GM12801 (cell line): ENCODE results near the gene NOM1.

Experiments used
- CTCF ChIP-seq: IDR thresholded peaks from one replicate; pipeline ENCODE4 v1.5.1; 2011; ENCODE audit warnings: control low read depth; ENCODE audit not compliant: insufficient read length; ENCODE audit errors: extremely low read depth

Gene NOM1

GRCh38 chr7:156954941-156955340 lies 5.4 kb downstream of the NOM1 start:
- no peak for TF ChIP-seq CTCF

GRCh38 chr7:156956727-156957126 lies 7.2 kb downstream of the NOM1 start:
- no peak for TF ChIP-seq CTCF

GRCh38 chr7:156962145-156962544 lies 12.6 kb downstream of the NOM1 start:
- TF ChIP-seq CTCF = no peak

- no peak for TF ChIP-seq CTCF
These were observed 13.4 kb downstream of the NOM1 start for GRCh38 chr7:156962897-156963296.

GRCh38 chr7:156963472-156963871 lies 14.0 kb downstream of the NOM1 start:
- TF ChIP-seq CTCF = no peak

GRCh38 chr7:156964971-156965370 lies 15.5 kb downstream of the NOM1 start:
- TF ChIP-seq CTCF = no peak

- TF ChIP-seq CTCF = no peak
These were observed 16.9 kb downstream of the NOM1 start for GRCh38 chr7:156966387-156966786.

- TF ChIP-seq CTCF = no peak
These were observed 18.7 kb downstream of the NOM1 start for GRCh38 chr7:156968183-156968582.
